GM21528 (cell line): ENCODE data around the gene ACSF2.

Source experiments
- ATAC-seq: cut with Tn5 transposase; IDR thresholded peaks from one replicate; pipeline ENCODE4 v1.9.1; 2021; ENCODE audit warnings: mild to moderate bottlenecking, moderate library complexity; ENCODE audit not compliant: unreplicated experiment, low FRiP score

ACSF2 gene

GRCh38 chr17:50437409-50437808 is 11.4 kb downstream of the ACSF2 start:
- ATAC-seq: no peak

DNA sequence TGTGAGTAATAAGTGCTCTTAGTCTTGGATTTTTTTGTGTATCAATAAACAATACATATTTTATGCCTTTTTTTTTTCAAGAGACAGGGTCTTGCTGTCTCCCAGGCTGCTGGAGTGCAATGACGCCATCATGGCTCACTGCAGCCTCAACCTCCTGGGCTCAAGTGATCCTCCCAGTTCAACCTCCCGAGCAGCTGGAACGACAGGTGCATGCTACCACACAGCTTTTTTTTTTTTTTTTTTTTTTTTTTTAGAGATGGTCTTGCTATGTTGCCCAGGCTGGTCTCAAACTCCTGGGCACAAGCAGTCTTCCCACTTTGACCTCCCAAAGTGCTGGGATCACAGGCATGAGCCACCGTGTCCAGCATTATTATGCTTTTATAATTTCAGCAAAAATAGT is 13.0 kb downstream of the ACSF2 start:
- no peak for ATAC-seq

GRCh38 chr17:50440172-50440837 is 14.3 kb downstream of the ACSF2 start:
- ATAC-seq: no peak

- ATAC-seq: no peak
Observed at GRCh38 chr17:50440838-50441829, 15.1 kb downstream of the ACSF2 start.

- ATAC-seq: no peak
Observed at GRCh38 chr17:50443505-50443974, 17.5 kb downstream of the ACSF2 start.

- no peak for ATAC-seq
Observed at GRCh38 chr17:50444841-50445715, 19.1 kb downstream of the ACSF2 start.

DNA sequence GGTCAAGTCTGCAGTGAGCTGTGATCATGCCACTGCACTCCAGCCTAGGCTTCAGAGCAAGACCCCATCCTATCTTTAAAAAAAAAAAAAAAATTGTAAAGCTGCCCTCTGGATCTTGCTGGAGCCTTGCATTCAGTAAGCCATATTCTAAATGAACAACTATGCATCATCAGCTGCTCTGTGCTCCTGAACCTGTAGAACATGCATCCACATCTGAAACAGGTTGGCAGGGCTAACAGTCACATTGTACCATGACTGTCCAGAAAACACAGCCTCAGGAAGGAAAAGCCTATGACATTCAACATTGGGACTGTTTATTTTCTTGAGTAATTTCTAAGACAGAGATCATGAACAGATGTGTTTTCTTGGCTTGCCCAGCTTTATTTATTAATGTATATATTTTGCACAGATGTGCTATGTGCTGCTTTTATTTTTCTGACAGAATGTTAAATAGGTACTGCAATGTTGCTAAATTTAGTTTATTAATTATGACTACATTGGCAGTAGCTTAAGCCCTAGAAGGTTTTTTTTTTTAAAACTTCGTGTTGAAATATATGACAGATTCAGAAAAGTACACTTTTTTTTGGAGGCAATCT is 19.8 kb downstream of the ACSF2 start:
- no peak for ATAC-seq

DNA sequence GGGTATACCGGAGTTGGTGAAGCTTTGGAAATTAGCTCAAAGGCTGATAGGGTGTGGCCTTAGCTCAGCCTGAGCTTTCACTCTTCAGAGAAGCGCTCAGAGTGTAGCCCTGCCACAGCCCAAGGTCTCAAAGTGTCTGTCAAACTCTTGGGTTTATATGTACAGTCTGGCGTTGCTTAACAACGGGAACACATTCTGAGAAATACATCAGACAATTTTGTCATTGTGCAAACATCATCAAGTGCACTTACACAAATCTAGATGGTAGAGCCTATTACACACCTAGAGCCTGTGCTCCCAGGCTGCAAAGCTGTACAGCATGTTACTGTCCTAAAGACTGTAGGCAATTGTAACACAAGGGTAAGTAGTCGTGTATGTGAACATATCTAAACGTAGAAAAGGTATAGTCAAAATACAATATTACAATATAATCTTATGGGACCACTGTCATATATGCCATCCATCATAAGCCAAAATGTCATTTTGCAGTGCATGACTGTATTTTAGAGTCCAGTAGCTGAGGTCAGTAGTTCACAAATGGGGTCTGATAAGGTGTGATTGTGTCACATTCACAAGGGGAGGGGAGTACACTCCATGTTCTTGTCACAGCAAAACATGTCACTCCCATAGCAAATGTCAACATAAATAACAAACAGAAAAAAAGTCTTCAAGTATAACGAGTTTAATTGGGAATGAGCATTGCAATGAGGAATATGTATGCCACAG is 22.0 kb downstream of the ACSF2 start:
- ATAC-seq: no peak

DNA sequence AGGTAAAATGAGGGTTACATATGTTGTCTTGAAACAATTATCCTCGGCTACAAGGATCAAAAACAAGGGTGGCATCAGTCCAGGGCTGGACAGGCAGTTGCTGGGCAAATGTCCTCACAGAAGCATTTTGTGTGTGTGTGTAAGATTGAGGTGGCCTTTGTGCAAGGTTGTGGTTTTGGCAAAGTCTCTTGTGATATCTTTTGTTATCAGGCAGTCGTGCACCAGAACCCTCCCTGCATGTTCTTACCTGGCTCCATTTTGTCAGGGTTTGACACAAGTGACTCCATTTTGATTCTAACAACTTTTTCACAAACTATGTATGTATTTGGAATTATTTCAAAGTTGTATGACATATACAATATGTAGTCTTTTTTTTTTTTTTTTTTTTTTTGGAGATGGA is 22.6 kb downstream of the ACSF2 start:
- no peak for ATAC-seq

DNA sequence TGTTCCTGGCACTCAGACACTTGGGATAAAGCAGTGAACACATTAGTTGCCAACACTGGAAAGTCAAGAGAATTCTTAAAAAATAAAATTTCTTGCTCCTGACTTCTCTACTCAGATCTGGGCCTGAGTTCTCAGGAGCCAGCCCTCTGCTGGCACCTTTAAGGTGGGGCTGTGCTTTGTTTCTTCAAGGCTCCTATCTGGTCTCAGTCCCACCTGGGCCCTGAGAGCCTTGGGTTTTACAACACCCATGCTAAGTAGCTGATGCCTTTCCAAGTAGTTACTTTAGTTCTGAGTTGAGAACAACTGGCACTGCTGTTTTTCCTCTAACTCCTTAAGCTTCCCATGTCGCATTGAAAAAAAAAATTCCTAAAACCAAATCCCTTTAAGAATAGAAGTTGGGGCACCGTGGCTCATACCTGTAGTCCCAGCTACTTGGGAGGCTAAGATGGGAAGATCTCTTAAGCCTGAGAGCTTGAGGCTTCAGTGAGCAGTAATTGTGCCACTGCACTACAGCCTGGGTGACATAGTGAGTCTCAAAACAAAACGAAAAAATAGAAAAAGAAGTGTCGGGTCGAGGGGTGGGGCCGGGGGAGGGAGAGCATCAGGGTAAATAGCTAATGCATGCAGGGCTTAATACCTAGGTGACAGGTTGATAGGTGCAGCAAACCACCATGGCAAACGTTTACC is 26.1 kb downstream of the ACSF2 start:
- ATAC-seq: no peak

GRCh38 chr17:50452630-50453300 is 26.7 kb downstream of the ACSF2 start:
- ATAC-seq: no peak

DNA sequence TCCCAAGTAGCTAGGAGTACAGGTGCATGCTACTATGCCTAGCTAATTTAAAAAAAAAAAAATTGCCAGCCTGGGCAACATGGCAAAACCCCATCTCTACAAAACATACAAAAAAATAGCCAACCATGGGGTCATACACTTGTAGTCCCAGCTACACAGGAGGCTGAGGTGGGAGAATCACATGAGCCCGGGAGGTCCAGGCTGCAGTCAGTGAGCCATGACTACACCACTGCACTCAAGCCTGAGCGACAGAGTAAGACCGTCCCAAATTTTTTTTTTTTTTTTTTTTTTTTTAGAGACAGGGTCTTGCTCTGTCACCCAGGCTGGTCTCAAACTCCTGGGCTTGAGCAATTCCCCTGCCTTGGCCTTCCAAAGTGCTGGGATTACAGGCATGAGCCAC is 27.9 kb downstream of the ACSF2 start:
- no peak for ATAC-seq

- ATAC-seq: no peak
Observed at GRCh38 chr17:50457621-50458020, 31.6 kb downstream of the ACSF2 start.

DNA sequence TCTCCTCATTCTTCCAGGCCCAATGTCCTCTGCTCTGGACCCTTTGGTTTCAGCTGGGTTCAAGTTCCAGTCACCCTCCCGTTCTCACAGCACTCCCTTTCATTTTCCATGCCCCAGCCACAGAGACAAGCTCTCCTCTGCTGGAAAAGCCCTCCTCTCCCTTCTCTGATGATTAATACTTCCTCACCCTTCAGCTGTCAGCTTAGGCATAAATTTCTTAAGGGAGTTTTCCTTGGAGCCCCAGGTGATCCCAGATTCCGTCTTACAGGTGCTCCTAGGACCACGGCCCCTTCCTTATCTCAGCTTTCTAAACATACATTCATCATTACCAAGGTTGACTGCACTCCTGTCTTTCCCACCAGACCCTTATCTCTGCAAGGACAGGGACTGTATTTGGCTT is 32.3 kb downstream of the ACSF2 start:
- ATAC-seq: no peak

DNA sequence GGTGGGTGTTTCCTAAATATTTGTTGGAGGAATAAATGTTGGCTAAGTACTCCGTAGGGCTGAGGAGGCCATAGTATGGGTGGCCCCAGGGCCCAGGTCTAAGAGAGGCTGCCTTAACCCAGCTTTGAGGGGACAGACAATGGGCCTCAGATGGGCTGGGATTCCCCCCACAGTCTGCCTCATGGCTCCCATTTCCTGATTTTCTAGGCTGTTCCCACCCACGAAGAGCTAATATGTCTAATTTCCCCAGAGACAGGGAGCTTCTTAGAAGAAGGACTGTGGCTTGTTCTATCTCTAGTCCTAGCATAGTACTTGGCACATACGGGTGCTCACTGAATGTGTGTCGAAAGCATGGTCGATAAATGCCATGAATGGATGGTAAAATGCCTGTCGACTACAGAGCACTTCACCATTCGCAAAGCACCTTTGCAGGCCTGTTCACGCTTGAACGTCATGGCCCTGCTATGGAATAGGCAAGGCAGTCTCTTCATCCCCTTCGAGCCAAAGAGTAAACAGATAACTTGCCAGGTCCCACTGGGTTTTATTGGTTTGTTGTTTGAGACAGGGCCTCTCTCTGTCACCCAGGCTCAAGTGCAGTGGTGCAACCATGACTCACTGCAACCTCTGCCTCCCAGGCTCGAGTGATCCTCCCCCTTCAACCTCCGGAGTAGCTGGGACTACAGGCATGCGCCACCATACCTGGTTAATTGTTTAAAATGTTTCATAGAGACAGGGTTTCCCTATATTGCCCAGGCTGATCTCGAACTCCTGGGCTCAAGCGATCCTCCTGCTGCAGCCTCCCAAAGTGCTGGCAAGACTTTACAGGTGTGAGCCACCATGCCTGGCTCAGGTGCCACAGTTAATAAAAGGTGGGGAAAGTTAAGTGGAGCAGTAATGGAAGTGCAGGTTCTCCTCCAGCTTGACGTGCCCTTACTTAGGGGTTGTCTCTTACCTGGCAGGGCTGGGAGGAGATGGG is 33.0 kb downstream of the ACSF2 start:
- no peak for ATAC-seq

- ATAC-seq: no peak
Observed at GRCh38 chr17:50459756-50460155, 33.7 kb downstream of the ACSF2 start.

GRCh38 chr17:50460831-50461526 is 35.0 kb downstream of the ACSF2 start:
- no peak for ATAC-seq
